Measurements from ENCODE around the gene ATP6AP2.
"Not testable (repeated sequence)": the region's sequence is repeated elsewhere in the genome, so short reads cannot be mapped to it uniquely, and the experiment has no call there.

The ATP6AP2 gene

DNA sequence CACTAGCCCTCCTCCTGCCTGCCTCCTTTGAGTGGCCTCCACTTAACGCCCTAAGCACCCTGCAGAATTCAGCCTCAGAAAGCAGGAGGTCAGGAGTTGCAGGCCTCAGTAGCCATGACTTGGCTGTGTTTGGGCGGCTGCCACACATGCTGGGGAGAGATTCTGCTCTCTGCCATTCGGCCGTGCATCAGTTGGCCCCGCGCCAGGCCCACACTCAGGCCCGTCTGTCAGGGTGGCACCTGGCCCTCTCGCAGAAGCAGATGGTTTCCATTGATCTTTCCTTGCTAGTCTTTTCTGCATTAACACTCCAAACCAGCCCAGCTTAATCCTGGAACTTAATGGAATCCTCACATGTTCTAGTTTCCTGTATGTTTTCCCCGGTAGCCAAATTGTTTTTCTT is 30.7 kb upstream of the ATP6AP2 start:
- Histone ChIP-seq H3K9ac (ENCODE audit: low read depth, low read length) (no peak overlapping the region), H3K4me3 (ENCODE audit: low read depth, low read length) (no peak overlapping the region), H3K4me1 (ENCODE audit: control insufficient read depth, insufficient read depth, low read length) (no peaks in the 10 kb centered on the region), H3K27me3 (ENCODE audit: control insufficient read depth, insufficient read depth, low read length) (no peaks in the 10 kb centered on the region), H3K36me3 (ENCODE audit: control insufficient read depth, insufficient read depth, low read length) (no peaks in the 10 kb centered on the region), H3K9me3 (ENCODE audit: control insufficient read depth, insufficient read depth, low read length) (no peaks in the 10 kb centered on the region)

DNA sequence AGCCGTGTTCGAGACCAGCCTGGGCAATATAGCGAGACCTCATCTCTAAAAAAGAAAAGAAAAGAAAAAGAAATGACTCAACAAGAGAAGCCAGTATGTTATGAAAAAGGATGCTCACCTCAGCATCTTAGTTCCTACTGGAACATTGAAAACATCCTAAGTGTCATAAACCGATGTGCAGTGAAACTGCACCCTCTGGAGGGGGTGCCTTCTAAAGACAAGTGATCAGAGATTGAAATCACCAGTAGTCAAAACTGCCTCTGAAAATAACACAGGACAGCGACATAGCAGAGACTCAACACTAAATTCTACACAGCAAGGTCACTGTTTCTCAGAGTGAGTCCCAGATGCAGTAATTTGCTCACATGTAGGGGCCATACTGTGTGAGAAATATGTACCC is 28.0 kb upstream of the ATP6AP2 start:
- no peaks in the 10 kb centered on the region for H3K36me3 ChIP-seq (ENCODE audit: control insufficient read depth, insufficient read depth, low read length)
- H3K9me3 ChIP-seq (ENCODE audit: control insufficient read depth, insufficient read depth, low read length): no peaks in the 10 kb centered on the region
- H3K4me1 ChIP-seq (ENCODE audit: control insufficient read depth, insufficient read depth, low read length): no peaks in the 10 kb centered on the region
- H3K27me3 ChIP-seq (ENCODE audit: control insufficient read depth, insufficient read depth, low read length): no peaks in the 10 kb centered on the region
- H3K4me3 ChIP-seq (ENCODE audit: low read depth, low read length): no peak overlapping the region
- no peak overlapping the region for H3K9ac ChIP-seq (ENCODE audit: low read depth, low read length)

DNA sequence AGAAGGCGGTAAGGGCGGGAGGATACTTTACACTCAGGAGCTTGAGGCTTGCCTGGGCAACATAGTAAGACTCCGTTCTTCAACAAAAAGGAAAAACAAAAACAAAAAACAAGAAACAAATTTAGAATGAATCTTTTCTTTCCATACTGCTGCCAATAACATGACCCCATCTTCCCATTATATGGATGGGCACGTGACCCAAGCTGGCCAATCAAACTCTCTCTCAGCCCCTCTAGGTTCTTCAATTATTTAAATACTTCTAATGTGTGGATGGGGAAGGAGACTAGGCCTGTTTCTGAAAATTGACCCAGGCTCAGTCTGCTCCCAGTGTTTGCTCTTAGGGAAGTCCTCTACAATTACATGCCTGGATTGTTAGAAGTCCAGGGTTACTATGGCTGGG is 22.2 kb upstream of the ATP6AP2 start:
- no peak overlapping the region for H3K9ac ChIP-seq (ENCODE audit: low read depth, low read length)
- H3K4me1 ChIP-seq (ENCODE audit: control insufficient read depth, insufficient read depth, low read length): no peaks in the 10 kb centered on the region
- no peak overlapping the region for H3K4me3 ChIP-seq (ENCODE audit: low read depth, low read length)
- H3K9me3 ChIP-seq (ENCODE audit: control insufficient read depth, insufficient read depth, low read length): no peaks in the 10 kb centered on the region
- H3K36me3 ChIP-seq (ENCODE audit: control insufficient read depth, insufficient read depth, low read length): no peaks in the 10 kb centered on the region
- H3K27me3 ChIP-seq (ENCODE audit: control insufficient read depth, insufficient read depth, low read length): no peaks in the 10 kb centered on the region

DNA sequence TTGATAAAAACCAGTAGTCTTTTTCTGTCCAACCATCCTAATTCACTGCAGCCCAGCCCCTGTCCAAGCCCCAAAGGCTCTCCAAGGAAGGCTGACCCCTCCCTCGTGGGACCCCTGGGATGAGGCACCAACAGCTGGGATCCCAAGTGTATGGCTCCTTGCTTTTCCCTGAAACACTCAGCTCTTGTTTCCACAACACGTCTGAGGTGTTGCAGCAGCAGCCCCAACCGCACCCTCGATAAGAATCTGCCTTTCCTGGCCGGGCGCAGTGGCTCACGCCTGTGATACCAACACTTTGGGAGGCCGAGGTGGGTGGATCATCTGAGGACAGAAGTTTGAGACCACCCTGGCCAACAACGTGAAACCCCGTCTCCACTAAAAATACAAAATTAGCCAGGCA is 17.0 kb upstream of the ATP6AP2 start:
- Histone ChIP-seq H3K9ac (ENCODE audit: low read depth, low read length) (no peak overlapping the region), H3K4me1 (ENCODE audit: control insufficient read depth, insufficient read depth, low read length) (no peaks in the 10 kb centered on the region), H3K9me3 (ENCODE audit: control insufficient read depth, insufficient read depth, low read length) (no peaks in the 10 kb centered on the region)

DNA sequence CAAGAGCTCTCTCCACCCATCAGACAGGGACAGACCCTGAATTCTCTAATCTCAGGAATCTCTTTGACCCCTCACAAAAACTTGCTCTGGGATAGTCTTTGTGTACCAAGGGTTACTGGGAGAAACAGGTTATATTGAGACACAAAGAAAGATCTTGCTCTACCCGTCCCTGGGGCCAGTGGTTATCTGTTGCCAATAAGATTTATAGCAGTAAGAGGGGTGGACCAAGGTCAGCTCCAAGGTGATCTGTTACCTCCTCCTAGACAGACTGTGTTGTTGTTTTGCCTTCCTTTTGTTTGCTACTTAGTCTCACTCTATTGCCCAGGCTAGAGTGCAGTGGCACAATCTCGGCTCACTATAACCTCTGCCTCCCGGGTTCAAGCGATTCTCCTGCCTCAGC is 16.3 kb upstream of the ATP6AP2 start:
- H3K36me3 ChIP-seq (ENCODE audit: control insufficient read depth, insufficient read depth, low read length): no peaks in the 10 kb centered on the region
- no peaks in the 10 kb centered on the region for H3K9me3 ChIP-seq (ENCODE audit: control insufficient read depth, insufficient read depth, low read length)

More for the DNA sequence above, 17.0 kb upstream of the ATP6AP2 start:
- Histone ChIP-seq H3K27me3 (ENCODE audit: control insufficient read depth, insufficient read depth, low read length) (no peaks in the 10 kb centered on the region), H3K36me3 (ENCODE audit: control insufficient read depth, insufficient read depth, low read length) (no peaks in the 10 kb centered on the region), H3K4me3 (ENCODE audit: low read depth, low read length) (no peak overlapping the region)

DNA sequence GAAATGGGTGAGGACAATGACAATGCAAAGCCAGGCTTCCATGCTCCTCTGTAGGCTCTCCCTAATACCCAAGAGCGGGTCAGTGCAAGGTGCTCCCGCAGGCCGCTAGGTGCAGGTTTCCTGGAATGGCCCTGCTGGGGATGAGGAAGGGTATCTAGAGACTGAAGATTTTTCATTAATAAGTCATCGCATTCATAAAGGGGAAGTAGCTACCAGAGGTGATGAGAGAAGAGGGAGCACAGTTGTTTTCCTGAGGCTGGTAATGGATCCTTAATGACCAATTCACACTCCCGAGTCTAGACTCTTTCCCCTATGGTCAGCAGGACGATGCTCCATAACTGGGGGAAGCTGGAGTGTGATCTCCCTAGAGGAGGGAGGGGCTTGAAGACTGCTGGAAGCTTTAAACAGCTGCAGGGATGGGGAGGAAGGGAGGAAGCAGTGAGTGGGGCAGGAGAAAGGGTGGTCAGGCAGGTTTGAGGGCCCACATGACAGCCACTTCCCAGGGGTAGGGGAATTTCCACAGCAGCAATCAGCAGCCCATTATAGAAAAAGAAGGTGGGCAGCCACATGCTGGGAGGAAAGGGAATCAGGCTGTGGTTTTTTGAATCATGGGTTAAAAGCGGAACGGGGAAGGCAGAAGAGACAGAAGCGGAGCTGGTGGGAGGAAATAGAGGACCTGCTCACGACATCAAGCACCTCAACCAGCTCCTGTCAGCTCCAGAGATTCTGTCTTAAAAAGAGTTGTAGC is 10.2 kb upstream of the ATP6AP2 start:
- Histone ChIP-seq H3K4me1 (ENCODE audit: control insufficient read depth, insufficient read depth, low read length) (peaks cover 3% of the 10 kb centered on the region), H3K27me3 (ENCODE audit: control insufficient read depth, insufficient read depth, low read length) (no peaks in the 10 kb centered on the region), H3K4me3 (ENCODE audit: low read depth, low read length) (no peak overlapping the region), H3K9me3 (ENCODE audit: control insufficient read depth, insufficient read depth, low read length) (no peaks in the 10 kb centered on the region), H3K9ac (ENCODE audit: low read depth, low read length) (no peak overlapping the region), H3K36me3 (ENCODE audit: control insufficient read depth, insufficient read depth, low read length) (no peaks in the 10 kb centered on the region)

More for the DNA sequence above, 16.3 kb upstream of the ATP6AP2 start:
- Histone ChIP-seq H3K9ac (ENCODE audit: low read depth, low read length) (no peak overlapping the region), H3K4me1 (ENCODE audit: control insufficient read depth, insufficient read depth, low read length) (no peaks in the 10 kb centered on the region), H3K27me3 (ENCODE audit: control insufficient read depth, insufficient read depth, low read length) (no peaks in the 10 kb centered on the region), H3K4me3 (ENCODE audit: low read depth, low read length) (no peak overlapping the region)

DNA sequence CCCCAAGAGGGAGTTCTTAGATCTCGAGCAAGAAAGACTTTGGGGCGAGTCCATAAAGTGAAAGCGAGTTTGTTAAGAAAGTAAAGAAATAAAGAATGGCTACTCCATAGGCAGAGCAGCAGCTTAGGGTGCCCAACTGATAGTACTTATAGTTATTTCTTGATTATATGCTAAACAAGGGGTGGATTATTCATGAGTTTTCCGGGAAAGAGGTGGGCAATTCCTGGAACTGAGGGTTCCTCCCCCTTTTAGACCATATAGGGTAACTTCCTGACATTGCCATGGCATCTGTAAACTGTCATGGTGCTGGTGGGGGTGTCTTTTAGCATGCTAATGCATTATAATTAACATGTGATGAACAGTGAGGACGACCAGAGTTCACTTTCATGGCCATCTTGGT is 9.6 kb upstream of the ATP6AP2 start:
- H3K27me3 ChIP-seq (ENCODE audit: control insufficient read depth, insufficient read depth, low read length); H3K4me1 ChIP-seq (ENCODE audit: control insufficient read depth, insufficient read depth, low read length); H3K9me3 ChIP-seq (ENCODE audit: control insufficient read depth, insufficient read depth, low read length); H3K36me3 ChIP-seq (ENCODE audit: control insufficient read depth, insufficient read depth, low read length); H3K9ac ChIP-seq (ENCODE audit: low read depth, low read length); H3K4me3 ChIP-seq (ENCODE audit: low read depth, low read length): not testable (repeated sequence)

DNA sequence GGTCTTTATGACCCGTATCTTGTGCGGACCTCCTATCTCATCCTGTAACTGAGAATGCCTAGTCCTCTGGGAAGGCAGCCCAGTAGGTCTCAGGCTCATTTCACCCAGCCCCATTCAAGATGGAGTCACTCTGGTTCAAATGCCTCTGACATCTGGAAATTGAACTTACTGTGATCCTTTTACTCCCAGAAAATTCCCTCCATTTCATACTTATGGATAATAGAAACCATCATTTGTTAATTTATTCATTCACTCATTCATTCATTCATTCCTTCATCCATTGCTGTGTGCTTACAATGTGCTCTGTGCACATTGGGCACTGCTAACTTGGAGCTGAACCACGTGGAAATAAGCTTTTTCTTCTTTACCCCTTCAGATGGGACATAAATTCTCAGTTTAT is 9.2 kb upstream of the ATP6AP2 start:
- H3K9me3 ChIP-seq (ENCODE audit: control insufficient read depth, insufficient read depth, low read length): no peaks in the 10 kb centered on the region
- H3K4me1 ChIP-seq (ENCODE audit: control insufficient read depth, insufficient read depth, low read length): peaks cover 3% of the 10 kb centered on the region
- no peak overlapping the region for H3K4me3 ChIP-seq (ENCODE audit: low read depth, low read length)
- no peak overlapping the region for H3K9ac ChIP-seq (ENCODE audit: low read depth, low read length)
- H3K36me3 ChIP-seq (ENCODE audit: control insufficient read depth, insufficient read depth, low read length): no peaks in the 10 kb centered on the region
- H3K27me3 ChIP-seq (ENCODE audit: control insufficient read depth, insufficient read depth, low read length): no peaks in the 10 kb centered on the region

DNA sequence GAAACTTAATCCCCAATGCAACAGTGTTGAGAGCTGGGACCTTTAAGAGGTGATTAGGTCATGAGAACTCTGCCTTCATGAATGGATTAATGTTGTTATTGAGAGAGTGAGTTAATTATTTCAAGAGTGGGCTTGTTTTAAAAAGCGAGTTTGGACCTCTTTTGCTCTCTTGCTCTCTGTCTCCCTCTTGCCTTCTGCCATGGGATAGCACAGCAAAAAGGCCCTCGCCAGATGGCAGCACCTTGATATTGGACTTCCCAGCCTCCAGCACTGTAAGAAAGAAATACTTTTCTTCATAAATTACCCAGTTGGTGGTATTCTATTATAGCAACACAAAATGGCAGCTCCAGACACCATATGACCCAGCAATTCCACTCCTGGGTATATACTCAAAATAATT is 7.0 kb upstream of the ATP6AP2 start:
- H3K27me3 ChIP-seq (ENCODE audit: control insufficient read depth, insufficient read depth, low read length): no peaks in the 10 kb centered on the region
- no peak overlapping the region for H3K9ac ChIP-seq (ENCODE audit: low read depth, low read length)
- H3K4me1 ChIP-seq (ENCODE audit: control insufficient read depth, insufficient read depth, low read length): peaks cover 3% of the 10 kb centered on the region
- H3K9me3 ChIP-seq (ENCODE audit: control insufficient read depth, insufficient read depth, low read length): no peaks in the 10 kb centered on the region
- H3K4me3 ChIP-seq (ENCODE audit: low read depth, low read length): no peak overlapping the region
- H3K36me3 ChIP-seq (ENCODE audit: control insufficient read depth, insufficient read depth, low read length): no peaks in the 10 kb centered on the region

DNA sequence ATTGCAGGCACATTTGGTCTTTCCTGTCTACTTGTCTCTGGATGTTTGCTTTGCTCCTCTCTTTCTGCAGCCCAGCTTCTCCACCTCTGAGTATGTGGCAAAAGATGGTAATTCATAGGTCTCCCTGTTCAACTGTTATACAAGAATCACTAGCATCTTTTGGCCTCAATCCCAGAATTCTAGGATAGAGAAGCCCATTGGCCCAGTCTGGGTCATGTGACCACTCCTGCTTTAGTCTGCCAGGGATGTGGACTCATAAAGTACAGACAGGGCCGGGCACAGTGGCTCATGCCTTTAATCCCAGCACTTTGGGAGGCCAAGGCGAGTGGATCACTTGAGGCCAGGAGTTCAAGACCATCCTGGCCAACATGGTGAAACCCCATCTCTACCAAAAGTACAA is 5.4 kb upstream of the ATP6AP2 start:
- not testable (repeated sequence) for H3K9ac ChIP-seq (ENCODE audit: low read depth, low read length); H3K9me3 ChIP-seq (ENCODE audit: control insufficient read depth, insufficient read depth, low read length); H3K4me1 ChIP-seq (ENCODE audit: control insufficient read depth, insufficient read depth, low read length); H3K36me3 ChIP-seq (ENCODE audit: control insufficient read depth, insufficient read depth, low read length); H3K27me3 ChIP-seq (ENCODE audit: control insufficient read depth, insufficient read depth, low read length); H3K4me3 ChIP-seq (ENCODE audit: low read depth, low read length)

DNA sequence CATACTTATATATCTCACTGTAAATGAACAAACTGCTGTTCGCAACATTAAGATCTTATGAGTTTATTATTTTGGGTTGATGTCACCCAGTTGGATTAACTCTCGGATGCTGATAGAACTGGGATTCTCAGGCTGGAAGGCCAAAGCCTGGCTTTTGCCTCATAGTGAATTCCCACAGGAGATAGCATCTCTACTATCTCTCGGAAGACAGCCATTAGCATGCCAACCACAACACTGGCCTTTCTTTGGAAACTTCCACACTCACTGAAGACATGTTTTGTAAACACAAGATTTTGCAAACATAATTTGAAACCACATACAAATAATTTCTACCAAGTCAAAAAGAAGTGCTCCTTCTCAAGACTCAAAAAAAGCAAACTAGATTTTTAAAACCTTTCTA is 4.5 kb upstream of the ATP6AP2 start:
- no peak overlapping the region for H3K9ac ChIP-seq (ENCODE audit: low read depth, low read length)
- no peaks in the 10 kb centered on the region for H3K9me3 ChIP-seq (ENCODE audit: control insufficient read depth, insufficient read depth, low read length)

DNA sequence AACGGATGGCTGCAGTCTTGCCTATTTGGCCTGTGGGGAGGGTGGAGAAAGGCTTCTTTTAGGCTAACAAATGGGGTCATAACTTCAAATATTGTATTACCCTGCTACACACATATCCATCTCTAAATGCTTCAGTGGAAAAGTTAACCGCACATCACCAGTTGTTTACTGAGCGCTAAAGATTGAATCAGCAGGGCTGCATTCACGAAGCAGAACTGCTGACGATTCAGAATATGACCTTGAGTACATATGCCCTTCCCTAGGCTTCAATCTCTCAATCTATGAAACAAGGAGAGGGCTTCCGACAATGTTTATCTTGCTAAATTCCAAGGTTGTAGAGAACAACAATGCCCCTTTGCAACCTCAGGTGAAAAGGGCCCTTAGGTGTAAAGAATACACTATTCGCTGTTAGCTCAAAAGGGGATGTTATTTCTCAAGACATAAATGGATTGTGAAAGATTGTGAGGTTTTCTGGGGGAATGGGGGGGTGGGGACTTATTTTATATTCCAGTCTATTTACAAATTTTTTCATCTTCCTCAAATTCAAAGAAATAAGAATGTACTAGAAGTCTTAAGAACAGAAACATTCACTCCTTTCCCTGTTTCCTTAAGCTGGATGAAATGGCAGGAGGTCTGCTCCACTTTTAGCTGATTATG is 2.6 kb upstream of the ATP6AP2 start:
- H3K36me3 ChIP-seq (ENCODE audit: control insufficient read depth, insufficient read depth, low read length): no peaks in the 10 kb centered on the region
- H3K9me3 ChIP-seq (ENCODE audit: control insufficient read depth, insufficient read depth, low read length): no peaks in the 10 kb centered on the region
- no peak overlapping the region for H3K4me3 ChIP-seq (ENCODE audit: low read depth, low read length)
- H3K4me1 ChIP-seq (ENCODE audit: control insufficient read depth, insufficient read depth, low read length): peaks cover 3% of the 10 kb centered on the region
- H3K9ac ChIP-seq (ENCODE audit: low read depth, low read length): no peak overlapping the region
- H3K27me3 ChIP-seq (ENCODE audit: control insufficient read depth, insufficient read depth, low read length): no peaks in the 10 kb centered on the region

More for the DNA sequence above, 4.5 kb upstream of the ATP6AP2 start:
- no peak overlapping the region for H3K4me3 ChIP-seq (ENCODE audit: low read depth, low read length)
- H3K4me1 ChIP-seq (ENCODE audit: control insufficient read depth, insufficient read depth, low read length): no peaks in the 10 kb centered on the region
- H3K27me3 ChIP-seq (ENCODE audit: control insufficient read depth, insufficient read depth, low read length): no peaks in the 10 kb centered on the region
- H3K36me3 ChIP-seq (ENCODE audit: control insufficient read depth, insufficient read depth, low read length): no peaks in the 10 kb centered on the region
